GM12891 (cell line): ENCODE data around the gene PTPN2.

Experiments used
- POLR2A ChIP-seq: IDR thresholded peaks from 2 replicates; pipeline ENCODE4 v1.6.1; 2011; ENCODE audit warnings: low read depth, low read length, control low read depth
- POLR2AphosphoS5 ChIP-seq: IDR thresholded peaks from 2 replicates; pipeline ENCODE4 v1.6.1; 2011; ENCODE audit warnings: low read depth, low read length, control low read depth

GRCh38 chr18:12911025-12911928 is 27.2 kb upstream of the PTPN2 start:
- TF ChIP-seq POLR2AphosphoS5 (no peak), POLR2A (no peak)
